Pons (tissue), 1 donor: ENCODE data around the gene TUBA4B.
"Not testable (repeated sequence)": the region's sequence is repeated elsewhere in the genome, so short reads cannot be mapped to it uniquely, and the experiment has no call there.

ENCODE experiments used
- DNase-seq: peaks from one replicate; pipeline ENCODE4 v3.0.0-alpha.2; 2016; ENCODE audit warnings: low spot score

Gene TUBA4B

GRCh38 chr2:219248845-219249202 lies 4.2 kb upstream of the TUBA4B start:
- DNase-seq = no peak

GRCh38 chr2:219249203-219249980 lies 3.7 kb upstream of the TUBA4B start:
- DNase-seq = peak; percentile 73

DNA sequence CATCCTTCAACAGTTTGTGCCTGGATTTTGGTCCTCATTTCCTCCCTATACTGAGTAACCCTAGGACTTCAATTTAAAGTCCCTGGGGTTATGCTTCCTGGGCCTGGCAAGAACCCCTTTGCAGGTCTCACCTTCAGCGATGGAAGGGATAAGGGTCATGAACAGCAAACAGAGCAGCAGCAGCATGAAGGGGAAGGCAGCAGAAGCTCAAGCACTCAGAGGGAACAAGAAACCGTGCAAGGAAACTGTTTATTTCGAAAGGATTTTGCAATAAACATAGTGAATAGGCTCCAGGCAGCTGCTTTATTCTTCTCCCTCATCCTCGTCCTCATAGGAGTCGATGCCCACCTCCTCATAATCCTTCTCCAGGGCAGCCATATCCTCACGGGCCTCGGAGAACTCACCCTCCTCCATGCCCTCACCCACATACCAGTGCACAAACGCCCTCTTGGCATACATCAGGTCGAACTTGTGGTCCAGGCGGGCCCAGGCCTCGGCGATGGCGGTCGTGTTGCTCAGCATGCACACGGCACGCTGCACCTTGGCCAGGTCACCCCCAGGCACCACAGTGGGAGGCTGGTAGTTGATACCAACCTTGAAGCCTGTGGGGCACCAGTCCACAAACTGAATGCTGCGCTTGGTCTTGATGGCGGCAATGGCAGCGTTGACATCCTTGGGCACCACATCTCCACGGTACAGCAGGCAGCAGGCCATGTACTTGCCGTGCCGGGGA lies 2.8 kb upstream of the TUBA4B start:
- no peak for DNase-seq

GRCh38 chr2:219251656-219252055 lies 1.4 kb upstream of the TUBA4B start:
- no peak for DNase-seq

- DNase-seq = no peak
Observed at GRCh38 chr2:219252084-219252483, 959 bp upstream of the TUBA4B start.

GRCh38 chr2:219252570-219252899 lies 508 bp upstream of the TUBA4B start:
- DNase-seq = no peak

GRCh38 chr2:219253753-219254589 lies 928 bp downstream of the TUBA4B start, which contains the start of gene TUBA4A:
TSS of gene TUBA4A (minus strand) at chr2:219253918. CDS start at chr2:219253858, 60 bp downstream.
- DNase-seq = peak; percentile 81

GRCh38 chr2:219254590-219255201 lies 1.7 kb downstream of the TUBA4B start:
- no peak for DNase-seq

GRCh38 chr2:219258942-219259341 lies 5.9 kb downstream of the TUBA4B start:
- DNase-seq = not testable (repeated sequence)

DNA sequence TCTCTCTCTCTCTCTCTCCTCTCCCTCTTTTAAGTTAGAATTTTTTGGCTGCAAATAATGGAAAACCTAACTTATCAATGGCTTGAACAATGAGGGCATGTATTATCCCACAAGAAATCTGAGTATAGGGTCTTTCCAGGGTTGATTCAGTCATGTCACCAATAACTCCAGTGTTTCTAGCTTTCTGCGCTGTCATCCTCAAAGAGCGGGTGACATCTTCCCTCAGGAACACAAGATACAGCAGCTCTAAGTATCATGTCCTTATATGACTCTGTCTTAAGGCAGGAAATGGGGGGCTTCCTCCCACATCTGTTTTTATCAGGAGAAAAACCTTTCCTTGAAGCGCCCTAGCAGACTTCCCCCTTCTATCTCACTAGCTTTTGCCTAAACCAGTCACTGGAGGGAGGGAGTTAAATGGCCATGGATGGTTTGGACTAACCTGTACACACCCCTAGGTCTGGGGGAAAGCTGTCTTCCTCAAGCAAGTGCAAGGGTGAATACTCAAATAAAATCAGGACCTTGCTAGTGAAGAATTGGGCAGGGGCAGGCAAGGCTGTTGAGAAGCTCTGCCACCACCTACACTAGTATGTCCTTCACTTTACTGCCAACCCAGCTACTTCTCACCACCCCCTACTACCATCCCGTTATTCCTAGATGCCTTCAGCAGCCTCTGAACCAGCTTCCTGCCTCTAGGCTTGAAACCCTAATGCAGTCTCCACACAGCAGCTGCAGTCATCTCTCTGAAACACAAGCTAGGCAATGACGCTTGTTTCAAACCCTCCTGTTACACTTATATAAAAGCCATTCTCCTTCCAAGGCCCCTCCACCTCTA lies 8.2 kb downstream of the TUBA4B start:
- no peak for DNase-seq

- no peak for DNase-seq
Observed at GRCh38 chr2:219266232-219266631, 13.2 kb downstream of the TUBA4B start.

- DNase-seq = no peak
Observed at GRCh38 chr2:219266886-219267285, 13.8 kb downstream of the TUBA4B start.

GRCh38 chr2:219268294-219268693 lies 15.3 kb downstream of the TUBA4B start:
- DNase-seq = no peak

GRCh38 chr2:219269362-219270054 lies 16.5 kb downstream of the TUBA4B start:
- no peak for DNase-seq

DNA sequence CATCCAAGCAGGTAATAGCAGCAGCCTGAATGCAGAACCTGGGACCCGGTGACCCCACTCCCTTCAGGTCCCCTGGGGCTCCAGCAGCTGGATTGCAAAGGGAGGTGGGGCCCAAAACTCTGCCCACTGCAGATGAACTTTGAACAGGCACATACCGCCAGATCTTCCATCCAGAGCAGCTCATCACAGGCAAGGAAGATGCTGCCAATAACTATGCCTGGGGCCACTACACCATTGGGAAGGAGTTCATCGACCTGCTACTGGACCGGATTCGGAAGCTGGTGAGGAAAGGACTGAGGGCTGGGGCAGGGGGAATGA lies 17.0 kb downstream of the TUBA4B start:
- DNase-seq = no peak

DNA sequence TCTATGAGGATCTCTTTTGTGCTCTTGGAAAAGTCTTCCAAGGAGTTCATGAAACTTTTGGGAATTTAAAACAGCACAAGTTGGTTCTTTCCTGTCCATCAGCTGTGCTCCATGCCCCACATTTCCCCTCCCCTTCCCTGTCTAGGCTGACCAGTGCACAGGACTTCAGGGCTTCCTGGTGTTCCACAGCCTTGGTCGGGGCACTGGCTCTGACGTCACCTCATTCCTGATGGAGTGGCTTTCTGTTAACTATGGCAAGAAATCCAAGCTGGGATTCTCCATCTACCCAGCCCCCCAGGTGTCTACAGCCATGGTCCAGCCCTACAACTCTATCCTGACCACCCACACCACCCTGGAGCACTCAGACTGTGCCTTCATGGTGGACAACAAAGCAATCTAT lies 18.0 kb downstream of the TUBA4B start:
- DNase-seq = no peak

- DNase-seq = no peak
Observed at GRCh38 chr2:219272356-219272755, 19.3 kb downstream of the TUBA4B start.

- no peak for DNase-seq
Observed at GRCh38 chr2:219272995-219273394, 20.0 kb downstream of the TUBA4B start.

- DNase-seq = no peak
Observed at GRCh38 chr2:219273937-219274336, 20.9 kb downstream of the TUBA4B start.

GRCh38 chr2:219274361-219274921 lies 21.4 kb downstream of the TUBA4B start:
- no peak for DNase-seq
